NCI-H2081 treated with DMSO at 0.1 percent for 48 hours (cell line): ENCODE results near the gene PTPRH.
"Not testable (repeated sequence)": the region's sequence is repeated elsewhere in the genome, so short reads cannot be mapped to it uniquely, and the experiment has no call there.

Source experiments
- DNase-seq: peaks from one replicate; lab custom pipeline; 2025; lab: John Stamatoyannopoulos, UW

The PTPRH gene

DNA sequence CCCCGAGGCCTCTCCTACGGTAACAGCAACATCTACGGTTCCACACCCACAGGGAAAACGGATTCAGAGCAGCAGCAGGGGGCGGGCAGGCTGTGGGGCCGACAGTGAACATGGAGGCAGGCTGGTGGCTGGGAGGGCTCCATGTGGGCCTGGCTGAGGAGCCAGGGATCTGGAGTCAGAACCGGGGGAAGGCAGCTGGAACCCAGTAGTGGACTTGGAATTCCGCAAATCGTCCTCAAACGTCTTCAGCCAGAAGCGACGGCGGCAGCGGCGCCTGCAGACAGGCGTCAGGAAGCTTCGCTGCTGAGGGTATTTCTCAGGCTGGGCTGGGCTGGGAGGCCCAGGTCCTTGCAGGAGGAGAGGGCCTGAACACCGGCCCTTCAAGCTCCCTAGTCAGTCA lies 17.5 kb upstream of the PTPRH start:
- no peak for DNase-seq

DNA sequence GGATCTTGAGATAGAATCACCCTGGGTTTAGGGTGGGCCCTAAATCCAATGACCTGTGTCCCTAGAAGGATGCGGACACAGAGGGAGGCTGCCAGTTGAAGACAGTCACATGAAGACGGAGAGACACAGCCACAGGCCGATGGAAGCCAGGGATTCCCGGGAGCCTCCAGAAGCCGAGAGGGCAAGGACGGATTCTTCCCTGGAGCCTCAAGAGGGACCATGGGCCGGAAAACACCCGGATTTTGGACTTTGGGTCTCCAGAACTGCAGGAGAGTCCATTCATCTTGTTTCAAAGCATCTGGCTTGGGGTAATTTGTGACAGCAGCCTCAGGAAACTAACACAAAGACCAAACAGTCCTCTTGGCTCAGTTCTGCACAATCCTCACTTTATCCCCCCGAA lies 17.0 kb upstream of the PTPRH start:
- no peak for DNase-seq

DNA sequence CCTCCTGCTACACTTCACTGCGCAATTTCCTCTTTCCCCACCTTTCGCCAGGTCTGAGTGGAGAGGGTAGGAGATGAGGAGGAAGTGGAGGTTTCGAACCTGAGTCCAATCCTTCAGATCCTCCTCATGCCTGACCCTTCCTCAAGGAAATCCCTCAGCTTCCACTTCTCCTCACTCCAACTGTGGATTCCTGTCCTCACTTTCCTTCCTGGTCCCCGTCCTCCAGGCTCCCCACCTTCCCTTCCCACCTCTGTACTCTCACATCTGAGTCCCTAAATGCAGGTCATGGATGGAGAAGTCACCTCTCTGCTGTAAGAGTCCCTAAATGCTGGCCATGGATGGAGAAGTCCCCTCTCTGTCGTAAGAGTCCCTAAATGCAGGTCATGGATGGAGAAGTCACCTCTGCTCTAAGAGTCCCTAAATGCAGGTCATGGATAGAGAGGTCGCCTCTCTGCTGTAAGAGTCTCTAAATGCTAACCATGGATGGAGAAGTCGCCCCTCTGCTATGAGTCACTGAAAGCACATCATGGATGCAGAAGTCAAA lies 16.2 kb upstream of the PTPRH start:
- no peak for DNase-seq

DNA sequence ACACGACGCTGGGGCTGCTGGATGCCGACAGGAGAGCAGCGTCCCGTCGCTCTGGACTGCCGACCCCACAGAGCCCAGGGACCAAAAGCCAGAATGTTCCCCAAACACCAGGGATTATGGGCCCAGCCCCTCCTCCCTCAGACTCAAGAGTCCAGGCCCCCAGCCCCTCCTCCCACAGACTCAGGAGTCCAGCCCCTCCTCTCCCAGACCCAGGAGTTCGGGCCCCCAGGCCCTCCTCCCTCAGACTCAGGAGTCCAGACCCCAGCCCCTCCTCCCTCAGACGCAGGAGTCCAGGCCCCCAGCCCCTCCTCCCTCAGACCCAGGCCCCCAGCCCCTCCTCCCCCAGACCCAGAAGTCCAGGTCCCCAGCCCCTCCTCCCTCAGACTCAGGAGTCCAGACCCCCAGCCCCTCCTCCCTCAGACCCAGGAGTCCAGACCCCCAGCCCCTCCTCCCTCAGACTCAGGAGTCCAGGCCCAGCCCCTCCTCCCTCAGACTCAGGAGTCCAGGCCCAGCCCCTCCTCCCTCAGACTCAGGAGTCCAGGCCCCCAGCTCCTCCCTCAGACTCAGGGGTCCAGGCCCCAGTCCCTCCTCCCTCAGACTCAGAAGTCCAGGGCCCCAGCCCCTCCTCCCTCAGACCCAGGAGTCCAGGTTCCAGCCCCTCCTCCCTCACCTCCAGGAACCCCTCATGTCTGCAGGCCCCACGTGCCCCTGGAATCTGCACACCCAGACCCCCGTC lies 15.5 kb upstream of the PTPRH start:
- not testable (repeated sequence) for DNase-seq

DNA sequence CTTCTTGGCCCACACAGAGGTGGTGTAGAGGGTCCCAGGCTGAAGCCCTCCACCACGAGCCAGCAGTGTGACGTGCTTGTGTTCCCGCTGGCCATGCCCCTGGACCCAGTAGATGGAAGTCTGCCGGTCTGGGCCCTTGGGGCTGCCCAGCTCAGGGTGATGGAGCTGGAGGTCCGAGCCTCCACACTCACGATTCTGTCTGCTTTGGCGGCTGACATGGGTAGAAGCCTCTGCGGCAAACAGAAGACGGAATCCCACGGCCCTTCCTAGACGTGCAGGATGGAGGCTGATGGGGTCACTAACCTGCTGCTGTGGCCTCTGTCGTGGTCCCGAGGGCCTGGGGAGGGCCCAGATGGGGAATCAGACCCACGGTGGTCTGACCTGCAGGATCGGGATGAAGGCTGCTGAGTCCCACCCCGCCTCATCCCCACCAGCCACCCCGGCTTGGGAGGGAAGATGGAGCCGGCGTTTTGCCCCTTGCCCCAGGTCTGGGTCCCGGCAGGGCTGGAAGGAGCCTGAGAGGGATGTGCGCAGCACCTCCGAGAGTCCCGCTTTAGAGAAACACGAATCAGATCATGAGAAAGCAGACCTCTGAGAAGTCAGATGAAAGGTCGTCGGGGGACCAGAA lies 14.9 kb upstream of the PTPRH start:
- DNase-seq: no peak

DNA sequence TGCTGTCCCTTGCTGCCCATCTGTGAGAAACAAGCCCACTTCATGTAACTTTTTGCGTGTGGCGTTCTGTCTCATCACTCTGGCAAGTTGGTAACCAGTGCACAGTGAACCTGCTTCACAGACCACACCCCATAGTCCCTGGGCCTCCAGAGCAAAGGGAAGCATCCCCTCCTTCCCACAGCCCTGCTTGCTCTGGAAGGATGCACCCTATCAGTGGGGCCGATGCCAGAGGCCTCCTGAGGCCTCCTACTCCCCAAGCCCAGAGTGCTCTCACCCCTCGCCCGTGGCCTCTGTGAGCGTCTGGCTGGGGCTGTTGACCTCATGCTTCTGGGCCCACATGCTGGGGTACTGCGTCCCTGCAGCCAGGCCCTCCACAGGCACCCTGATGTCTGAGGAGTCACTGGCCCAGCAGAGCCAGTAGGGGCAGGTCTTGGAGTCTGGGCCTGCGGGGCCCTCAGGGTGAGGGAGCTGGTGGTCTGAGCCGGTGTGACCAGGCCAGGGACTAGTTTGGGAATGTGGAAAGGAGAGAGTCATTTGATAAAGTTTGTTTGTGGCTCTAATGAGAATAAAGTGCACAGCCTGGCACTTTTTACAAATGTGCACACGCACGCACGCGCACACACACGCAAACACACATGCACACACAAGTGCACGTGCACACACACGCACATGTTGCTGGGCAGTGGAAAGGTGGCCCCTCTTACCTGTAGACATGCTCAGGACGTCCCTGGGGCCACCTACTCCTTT lies 14.2 kb upstream of the PTPRH start:
- DNase-seq: no peak

DNA sequence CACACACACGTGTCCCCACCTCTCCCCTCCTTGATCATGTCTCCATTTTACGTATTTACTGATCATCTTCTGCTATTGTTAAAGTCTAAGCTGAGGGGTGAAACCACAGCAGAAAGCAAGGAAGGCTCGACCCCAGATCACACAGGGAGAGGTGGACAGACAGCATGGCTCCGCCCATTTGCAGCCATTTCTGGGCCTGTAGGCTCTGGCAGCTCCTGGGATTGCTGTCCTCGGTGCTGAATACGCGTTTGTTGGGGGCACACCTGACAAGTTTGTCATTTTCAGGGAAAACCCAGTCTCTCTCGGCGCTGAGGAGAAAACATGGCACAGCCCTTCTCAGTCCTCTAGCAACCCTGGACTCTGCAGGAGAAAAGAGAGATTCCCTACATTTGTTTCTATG lies 11.2 kb upstream of the PTPRH start:
- DNase-seq: no peak

DNA sequence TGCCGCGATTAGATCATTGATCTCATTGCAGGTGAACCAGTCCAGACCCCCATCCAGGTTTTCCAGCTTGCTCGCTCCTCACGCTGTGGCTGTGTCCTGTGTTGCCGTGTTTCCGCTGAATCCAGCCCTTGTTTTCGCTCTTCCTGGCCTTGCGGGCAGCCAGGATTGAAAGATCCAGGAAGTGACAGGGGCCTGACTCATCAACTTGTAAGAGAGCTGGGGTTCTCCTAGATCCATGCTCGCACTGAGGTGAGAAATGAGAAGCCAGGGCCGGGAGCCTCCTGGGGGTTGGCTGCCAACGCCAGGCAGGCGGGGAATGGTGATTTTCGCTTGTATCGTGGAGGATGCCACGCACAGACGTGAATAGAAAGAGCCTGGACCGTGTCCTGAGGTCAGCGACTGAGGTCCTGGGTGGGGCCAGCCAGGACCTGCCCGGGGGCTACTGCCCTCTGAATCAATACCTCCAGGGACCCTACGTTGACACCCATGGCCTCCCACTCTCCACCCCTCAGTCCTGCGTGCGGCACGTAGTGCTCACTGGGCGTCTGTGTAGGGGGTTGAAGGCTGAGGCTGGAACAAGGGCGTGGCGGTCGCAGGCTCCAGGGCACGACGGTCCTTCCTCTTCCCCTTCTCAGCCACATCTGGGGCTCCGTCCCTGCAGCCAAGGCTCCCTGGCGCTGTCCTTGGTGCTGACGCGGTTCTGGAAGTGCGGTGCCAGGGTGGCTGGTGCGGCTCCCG lies 7.3 kb upstream of the PTPRH start:
- DNase-seq: peak; percentile 77

DNA sequence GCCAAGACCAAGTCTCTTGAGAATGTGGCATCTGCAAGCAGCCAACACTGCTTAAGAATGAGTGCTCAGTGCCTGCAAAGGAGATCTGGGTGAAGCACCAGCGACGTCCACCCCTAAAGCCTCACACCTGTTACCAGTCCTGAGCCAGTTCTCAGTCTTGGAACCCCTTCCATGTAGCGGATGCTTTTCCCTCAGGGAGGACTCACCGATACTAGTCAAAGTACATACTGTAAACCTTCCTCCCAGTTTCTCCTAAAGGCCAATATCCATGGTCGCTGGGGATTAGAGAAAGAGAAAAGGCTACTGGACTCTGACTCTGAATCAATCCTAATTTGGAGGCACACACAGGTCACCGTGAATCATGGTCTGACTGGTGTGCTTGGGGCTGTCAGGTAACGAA lies 4.2 kb upstream of the PTPRH start:
- no peak for DNase-seq

DNA sequence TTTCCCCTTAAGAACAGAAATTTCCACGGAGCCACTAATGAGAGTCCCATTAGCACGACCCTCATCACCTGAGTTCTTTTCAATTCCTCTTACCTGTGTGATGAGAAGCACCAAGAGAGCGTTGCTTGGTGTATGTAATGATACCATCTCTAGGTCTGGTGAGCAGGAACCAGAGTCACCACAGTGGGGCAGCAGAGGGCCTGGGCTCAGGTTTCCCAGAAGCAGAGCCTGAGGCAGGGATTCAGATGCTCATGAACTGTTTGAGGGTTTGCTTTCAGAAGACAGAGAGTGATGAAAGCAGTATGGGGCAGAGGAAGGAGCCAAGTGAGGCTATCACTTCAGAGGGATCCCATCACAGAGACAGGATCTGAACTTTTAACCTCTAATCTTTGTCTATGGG lies 3.1 kb upstream of the PTPRH start:
- DNase-seq: no peak

DNA sequence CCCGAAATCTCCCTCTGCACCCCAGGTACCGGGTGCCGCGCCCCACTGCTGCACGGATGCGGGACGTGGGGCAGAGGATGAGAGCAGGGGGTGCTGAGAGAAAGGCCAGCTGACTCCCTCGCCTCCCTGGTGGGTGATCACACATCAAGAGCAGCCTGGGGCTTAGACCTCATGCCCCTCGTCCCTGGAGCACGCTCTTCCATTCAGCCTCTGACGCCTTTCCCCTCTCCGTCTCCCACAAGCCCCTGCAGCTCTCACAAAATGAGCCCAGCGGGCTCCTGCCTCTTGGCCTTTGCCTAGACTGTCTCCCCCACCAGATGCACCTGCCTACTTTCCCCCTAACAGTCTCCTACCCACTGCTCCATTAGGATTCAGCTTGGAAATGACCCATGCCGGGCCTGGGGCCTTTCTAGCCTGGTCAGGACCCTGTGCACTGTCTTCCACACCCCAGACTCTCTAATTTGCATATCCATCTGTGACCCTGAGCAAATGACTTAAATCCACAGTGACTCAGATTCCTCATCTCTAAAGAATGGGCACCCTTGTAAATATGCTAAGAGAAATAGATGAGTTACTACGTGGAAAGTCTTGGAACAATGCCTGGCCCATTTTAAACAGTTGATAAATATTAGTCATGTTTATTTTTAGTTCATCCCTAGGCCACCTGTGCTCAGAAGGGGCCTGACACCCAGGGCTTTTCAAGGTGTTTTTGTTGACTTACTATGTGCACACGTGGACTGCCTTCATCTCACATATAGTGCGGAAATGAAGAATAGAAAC lies 582 bp upstream of the PTPRH start:
- peak; percentile 53 for DNase-seq

DNA sequence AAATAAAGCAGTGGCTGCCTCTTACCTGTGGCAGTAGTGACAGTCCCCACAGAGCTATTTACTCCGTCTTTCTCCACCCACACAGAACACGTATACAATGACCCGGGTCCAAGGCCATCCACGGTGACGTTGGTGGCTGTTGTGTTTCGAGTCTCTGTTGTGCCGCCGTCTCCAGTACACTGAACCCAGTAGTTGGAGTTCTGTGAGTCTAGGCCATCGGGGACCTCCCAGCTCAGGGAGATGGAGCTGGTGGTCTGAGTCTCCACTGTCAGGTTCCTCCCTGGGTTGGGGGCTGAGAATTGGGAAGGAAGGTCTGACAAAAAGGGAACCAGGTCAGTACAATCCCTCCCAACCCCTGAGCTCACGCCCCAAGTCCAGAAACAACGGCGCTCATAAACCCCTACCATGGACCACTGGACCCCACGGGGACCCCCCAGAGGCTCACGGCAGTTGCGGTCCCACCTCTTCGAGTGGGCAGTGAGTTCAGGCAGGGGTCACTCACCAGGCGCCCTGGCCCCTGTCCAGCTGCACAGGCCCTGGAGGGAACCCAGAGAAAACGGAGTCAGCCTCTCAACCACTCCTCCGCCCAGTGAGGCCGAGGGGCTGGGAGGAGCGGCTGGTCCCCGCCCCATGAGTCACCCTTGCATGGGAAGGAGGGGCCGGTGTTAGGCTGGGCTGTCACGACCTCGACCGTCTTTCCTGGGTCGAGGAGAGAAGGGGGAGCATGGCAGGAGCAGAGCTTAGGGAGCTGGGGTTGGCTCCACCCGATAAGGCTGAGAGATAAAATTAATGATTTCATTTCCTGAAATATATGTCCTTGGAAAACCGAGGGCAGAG lies 2.4 kb downstream of the PTPRH start:
- no peak for DNase-seq

DNA sequence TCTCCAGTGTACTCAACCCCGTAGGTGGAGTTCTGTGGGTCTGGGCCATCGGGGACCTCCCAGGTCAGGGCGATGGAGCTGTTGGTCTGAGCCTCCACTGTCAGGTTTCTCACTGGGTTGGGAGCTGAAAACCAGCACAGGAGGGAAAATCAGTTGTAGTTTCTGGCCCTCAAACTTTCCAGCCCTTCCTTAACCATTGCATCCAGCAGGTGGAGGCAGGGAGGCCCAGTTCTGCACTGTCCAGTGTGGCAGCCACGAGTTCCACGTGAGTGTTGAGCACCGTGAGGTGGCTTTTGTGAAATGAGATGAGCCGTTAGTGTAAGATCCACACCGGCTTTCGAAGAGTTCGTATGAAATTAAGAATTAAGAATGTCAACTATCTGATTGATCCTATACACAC lies 7.1 kb downstream of the PTPRH start:
- not testable (repeated sequence) for DNase-seq

DNA sequence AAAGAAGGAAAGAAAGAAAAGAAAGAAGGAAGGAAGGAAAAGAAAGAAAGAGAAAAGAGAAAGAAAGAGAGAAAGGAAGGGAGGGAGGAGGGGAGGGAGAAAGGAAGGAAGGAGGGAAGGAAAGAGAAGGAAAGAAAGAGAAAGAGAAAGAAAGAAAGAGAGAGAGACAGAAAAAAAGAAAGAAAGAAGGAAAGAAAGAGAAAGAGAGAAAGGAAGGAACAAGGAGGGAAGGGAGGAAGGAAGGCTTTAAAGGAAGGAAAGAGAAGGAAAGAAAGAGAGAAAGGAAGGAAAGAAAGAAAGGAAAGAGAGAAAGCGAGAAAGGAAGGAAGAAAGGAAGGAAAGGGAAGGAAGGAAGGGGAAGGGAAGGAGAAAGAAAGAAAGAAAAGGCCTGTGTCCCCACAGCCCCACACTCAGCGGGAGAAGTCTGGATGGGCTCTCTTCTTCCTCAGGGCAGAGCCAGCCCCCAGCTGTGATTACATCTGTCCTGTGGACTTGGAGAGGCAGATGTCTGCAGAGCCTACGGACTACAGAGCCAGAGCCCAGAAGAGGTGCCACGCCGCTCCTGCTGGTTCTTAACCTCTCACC lies 9.6 kb downstream of the PTPRH start:
- no peak for DNase-seq

DNA sequence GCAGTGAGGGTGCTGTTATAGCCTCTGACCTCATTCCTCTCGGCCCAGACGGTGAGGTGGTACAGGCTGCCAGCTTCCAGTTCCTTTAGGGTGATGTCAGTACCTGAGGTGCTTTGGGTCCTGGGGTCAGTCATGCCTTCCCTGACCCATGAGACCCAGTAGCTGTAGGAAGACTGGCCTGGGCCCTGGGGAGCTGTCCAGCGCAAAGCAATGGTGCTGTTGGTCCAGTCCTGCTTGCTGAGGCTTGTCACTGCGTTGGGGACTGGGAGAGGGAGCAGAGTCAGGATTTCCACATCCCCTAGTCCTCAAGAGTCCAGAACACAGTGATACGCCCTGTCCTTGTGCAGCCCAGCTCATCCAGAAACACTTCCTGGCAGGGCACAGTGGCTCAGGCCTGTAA lies 10.7 kb downstream of the PTPRH start:
- no peak for DNase-seq

DNA sequence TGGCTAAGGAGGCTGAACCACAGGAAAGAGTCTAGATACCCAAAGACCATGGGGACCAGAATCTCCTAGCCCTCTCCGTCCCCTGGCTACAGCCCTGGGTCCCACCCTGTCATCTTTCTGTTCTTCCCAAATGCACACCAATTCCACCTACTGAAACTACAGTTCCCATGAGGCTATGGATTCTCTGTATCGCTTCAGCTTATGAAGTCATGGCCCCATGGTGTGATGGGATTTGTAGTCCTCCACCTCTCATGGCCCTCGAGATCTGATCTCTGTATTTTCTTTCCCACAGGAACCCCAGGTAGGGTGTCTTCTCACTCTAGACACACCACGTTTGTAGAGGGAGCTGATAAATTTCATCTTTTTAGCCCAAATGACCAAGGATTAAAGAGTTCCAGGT lies 11.8 kb downstream of the PTPRH start:
- DNase-seq: no peak

DNA sequence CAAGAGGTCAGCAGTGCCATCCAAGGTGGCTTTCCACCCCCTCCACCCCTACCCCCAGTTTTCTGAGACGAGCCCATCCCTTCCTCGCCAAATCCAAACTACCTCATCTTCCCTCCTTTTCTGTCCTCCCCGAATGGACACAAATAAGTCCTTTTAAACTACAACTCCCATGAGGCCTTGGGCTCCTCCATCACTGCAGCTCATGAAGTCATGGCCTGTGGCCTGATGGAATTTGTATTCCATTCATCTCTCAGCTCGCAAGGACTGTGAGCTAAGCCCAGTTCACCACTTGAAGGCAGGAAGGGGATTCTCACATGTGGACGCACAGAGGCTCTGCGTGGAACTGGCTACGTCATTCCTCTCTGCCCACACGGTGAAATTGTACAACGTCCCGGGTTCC lies 12.5 kb downstream of the PTPRH start:
- no peak for DNase-seq

DNA sequence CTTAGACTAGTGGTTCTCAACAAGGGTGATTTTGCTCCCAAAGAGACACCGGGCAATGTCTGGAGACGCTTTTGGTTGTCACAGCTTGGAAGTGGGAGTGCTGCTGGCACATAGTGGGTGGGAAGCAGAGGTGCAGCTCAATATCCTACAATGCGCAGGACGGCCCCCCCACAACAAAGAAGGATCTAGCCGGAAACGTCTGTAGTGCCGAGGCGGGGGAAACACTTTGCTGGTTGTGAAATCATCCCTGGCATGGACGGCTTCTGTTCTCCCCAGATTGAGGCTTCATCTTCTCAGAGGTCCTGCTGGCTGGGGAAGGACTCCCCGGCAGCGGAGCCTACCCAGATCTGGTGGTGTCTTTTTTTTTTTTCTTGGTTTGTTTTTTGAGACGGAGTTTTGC lies 15.8 kb downstream of the PTPRH start:
- DNase-seq: no peak

DNA sequence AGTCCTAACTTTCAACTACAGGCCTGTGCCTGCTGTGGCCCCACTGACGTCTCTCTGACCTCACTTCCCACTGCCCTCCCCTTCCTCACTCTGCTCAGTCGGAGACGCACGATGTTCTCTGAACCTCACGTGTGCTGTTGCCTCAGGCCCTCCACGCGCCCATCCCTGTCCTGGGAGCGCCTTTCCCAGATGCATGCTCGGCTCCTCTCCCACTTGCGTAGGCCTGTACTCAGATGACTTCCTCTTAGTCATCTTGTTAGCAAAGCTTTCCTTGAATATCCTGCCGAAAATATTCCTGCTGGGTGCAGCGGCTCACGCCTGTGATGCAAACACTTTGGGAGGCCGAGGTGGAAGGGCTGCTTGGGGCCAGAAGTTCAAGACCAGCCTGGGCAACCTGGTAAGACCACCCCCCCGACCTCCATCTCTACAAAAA lies 19.9 kb downstream of the PTPRH start:
- no peak for DNase-seq

DNA sequence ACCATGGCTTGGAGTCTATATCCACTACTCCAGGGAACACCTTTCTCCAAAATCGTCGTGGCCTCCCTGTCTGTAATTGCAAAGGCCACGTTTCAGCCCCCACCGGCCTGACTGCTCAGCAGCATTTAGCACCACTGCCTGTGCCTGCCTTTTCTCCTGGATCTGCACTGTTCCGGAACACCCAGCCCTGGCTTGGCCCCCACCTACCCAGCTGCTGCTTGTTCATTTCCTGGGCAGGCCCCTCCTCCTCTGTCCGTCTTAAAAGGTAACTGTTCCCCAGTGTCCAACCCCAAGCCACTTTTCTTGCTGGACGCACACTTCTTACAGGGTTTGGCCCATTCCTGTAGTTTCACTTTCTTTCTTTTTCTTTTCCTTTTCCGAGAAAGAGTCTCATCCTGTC lies 20.7 kb downstream of the PTPRH start:
- DNase-seq: no peak
